NOMO-1 (cell line): ENCODE results near the gene MRS2.

Source experiments
- DNase-seq, 2 experiments: peaks; one replicate each; lab custom pipeline; 2025; ENCODE audit not compliant: unreplicated experiment in 2 of 2; lab: John Stamatoyannopoulos, UW

The MRS2 gene

GRCh38 chr6:24460966-24461365 is 58.2 kb downstream of the MRS2 start:
- DNase-seq = no peak

- no peak for DNase-seq
These were observed 61.7 kb downstream of the MRS2 start for GRCh38 chr6:24464253-24465038.

GRCh38 chr6:24469811-24470210 is 67.1 kb downstream of the MRS2 start:
- DNase-seq = no peak

GRCh38 chr6:24472181-24472580 is 69.4 kb downstream of the MRS2 start:
- DNase-seq = no peak
